ENCODE data around the gene GPR161.

The GPR161 gene

GRCh38 chr1:168032029-168032428, 104.7 kb downstream of the GPR161 start:
- no peak for DNase-seq (ENCODE audit: low read depth in 3 of 3)

DNA sequence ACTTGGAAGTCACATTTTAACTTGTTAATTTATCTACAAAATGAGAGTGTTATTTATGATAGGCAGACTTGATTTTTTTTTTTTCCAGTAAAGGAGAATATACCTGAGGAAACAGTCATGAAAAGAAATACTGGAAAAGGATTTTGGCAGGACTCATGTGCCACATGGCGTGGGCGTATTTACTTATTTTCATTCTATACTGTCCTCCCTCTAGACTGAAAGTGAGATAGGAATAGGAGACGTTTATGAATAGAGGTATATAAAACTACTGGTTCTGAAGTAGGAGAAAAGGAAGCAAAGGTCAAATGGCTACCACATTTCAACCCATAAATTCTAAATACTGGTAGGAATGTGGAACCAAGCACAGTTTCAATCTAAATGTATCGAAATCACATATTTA, 105.1 kb downstream of the GPR161 start:
- DNase-seq (ENCODE audit: low read depth in 3 of 3) = no peak

DNA sequence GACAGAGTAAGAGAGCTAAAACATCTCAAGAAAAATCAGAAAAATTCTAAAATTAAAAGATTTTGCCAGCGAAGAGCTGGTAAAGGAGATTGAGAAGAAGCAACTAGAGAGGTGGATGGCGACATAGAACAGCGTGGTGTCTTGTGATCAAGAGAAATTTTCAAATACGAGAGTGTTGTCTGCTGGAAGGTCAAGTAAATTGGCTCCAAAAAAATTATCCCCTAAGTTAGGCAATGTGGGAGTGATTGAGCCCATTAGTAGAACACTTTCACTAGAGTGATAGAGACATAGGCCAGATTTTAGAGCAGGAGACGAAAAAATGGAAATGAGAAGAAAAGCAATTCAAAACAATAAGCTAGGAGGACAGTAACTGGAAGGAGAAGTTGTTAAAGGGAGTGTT, 105.5 kb downstream of the GPR161 start:
- DNase-seq (ENCODE audit: low read depth in 3 of 3) = no peak

Data from stimulated activated CD4-positive, alpha-beta T cell treated with anti-CD3 and anti-CD28 coated beads, TNF-alpha, amount 100 ng/mL, for 48 hours (primary cell).